Putamen (tissue), 1 donor: ENCODE data around the gene ILKAP.

ENCODE experiments used
- DNase-seq: peaks from one replicate; pipeline ENCODE4 v3.0.0-alpha.2; 2016; ENCODE audit warnings: low spot score

Gene ILKAP

GRCh38 chr2:238133499-238134392, 69.7 kb downstream of the ILKAP start:
- DNase-seq, result no peak

DNA sequence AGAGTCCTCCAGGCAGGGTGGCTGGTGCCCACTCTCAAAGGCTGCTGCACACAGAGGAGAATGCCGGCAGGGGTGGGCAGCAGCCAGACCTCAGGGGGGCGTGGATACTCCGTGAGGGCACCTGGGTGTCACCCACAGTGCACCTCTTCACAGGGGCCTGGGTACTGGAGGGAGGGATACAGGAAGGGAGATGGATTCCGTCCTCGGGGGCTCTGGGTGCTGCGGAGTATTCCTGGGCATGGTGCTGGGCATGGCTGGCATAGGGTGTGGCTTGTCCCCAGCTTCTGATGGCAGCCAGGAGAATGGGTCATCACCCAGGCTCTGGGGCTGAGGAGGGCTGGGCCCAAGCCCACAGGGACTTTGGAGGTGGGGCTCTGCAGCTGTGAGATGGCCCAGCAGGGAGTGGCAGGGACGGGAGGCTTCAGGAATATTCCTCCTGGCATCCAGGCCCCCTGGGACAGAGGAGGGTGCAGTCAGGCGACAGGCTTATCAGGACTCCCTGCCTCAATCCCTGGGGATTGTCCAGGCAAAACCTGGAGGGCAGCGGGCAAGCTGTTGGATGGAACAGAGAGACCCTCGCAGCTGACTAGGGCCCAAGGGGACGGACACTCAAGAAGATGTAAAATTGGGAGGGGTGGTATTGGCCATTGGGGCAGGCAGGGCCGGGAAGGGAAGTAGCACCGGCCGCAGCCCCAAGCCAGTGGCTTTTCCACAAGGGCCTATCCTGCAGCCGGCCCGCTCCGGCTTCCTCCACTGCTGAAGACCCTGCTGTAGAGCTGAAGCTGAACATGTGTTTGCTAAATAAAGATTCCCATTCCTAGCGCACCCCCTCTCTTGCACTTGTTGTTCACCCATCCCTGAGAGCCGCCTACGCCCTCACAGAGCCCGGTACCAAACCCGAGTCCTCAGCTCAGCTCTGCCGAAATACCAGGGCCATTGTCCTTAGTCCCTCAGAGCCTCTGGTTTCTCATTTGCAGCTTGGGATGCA, 70.7 kb downstream of the ILKAP start:
- DNase-seq, result no peak

GRCh38 chr2:238131761-238132462, 71.6 kb downstream of the ILKAP start:
- DNase-seq, result no peak

- no peak for DNase-seq
These were observed 72.5 kb downstream of the ILKAP start for GRCh38 chr2:238130696-238131628.

DNA sequence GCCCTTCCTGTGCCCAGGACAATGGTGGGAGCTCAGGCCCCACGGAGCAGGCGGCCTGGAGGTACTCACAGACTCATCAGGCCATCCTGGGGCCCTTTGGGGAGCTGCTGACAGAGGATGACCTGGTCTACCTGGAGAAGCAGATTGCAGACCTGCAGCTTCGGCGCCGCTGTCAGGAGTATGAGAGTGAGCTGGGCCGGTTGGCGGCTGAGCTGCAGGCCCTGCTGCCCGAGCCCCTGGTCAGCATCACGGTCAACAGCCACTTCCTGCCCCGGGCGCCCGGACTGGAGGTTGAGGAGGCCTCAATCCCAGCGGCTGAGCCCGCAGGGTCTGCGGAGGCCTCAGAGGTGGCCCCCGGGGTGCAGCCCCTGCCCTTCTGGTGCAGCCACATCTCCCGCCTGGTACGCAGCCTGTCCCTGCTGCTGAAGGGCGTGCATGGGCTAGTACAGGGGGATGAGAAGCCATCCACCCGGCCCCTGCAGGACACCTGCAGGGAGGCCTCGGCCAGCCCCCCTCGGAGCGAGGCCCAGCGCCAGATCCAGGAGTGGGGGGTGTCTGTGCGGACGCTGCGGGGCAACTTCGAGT, 73.3 kb downstream of the ILKAP start:
- no peak for DNase-seq

DNA sequence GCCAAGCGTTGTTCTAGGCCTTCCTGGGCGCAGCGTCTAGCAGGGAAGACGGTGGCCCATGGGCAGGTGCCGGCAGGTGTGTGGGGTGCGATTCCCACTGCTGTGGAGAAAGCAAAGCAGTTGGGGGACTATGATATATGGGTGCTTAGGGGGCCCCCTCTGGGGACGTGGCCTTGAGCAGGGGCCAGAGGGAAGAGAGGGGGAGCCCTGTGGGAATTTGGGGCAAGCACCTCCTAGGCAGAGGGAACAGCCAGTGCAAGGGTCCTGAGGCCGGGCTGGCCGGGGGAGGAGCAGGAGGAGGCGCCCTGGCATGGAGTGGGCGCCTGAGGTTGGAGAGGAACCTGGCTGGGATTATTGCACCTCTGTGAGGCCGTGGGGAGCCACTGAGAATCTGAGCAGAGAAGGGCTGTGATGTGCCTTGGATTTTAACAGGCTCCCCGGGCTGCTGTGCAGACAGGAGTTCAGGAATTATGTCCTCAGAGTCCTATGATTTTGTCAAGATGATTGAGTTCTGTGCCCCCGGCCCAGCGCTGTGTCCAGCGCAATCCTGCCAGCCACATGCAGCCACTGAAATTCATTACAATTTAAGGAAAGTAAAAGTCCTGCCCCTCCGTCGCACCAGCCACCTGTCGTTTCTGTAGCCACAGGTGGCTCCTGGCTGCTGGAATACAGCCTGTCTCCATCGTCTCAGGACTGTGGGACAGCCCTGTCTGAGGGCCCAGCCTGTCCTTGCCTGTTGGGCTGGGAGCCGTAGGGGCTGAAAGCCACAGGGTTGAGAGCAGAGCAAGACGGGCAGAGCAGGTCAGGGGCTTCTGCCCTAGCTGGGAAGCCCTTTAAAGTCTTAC, 74.1 kb downstream of the ILKAP start:
- DNase-seq, result no peak

GRCh38 chr2:238128534-238129001, 74.9 kb downstream of the ILKAP start:
- no peak for DNase-seq

- no peak for DNase-seq
These were observed 75.4 kb downstream of the ILKAP start for GRCh38 chr2:238128061-238128440.

DNA sequence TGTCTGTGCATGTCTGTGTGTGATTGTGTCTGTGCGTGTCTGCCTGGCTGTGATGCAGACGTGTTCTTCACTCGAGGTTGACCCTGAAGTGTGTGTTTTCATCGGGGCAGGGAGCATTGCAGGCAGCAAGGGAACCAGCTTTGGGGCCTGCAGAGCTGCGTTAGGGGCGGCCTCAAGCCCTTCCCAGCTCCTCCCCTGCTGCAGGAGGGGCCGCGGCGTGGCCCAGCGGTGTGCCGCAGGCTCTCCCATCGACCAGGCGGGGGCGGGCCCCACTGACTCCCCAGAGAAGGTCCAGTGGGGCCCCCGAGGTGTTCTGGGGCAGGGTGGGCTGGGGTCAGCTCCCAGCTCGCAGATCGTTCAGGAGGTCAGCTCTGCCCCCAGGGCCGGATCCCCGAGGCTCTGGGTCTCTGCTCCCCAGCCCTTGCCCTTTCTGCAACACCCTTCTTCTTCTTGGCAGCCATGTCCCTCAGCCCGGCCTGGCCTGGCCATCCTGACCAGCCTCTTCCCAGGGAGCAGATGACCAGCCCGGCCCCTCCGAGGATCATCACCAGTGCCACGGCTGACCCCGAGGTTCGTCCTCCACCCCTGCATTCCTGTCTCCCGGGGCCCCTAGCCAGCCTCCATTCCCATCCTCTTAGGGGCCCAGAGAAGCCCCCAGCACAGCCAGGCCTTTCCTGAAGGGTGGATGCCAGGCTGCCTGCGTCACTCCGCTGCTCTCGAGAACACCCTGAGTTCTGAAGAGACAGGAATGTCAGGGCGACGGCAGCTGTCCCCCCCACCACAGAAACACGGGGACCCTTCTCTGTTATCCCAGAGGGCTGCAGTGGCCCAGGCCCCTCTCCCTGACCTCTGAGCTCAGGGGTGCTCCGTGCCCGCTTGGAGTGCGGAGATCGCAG, 76.1 kb downstream of the ILKAP start:
- DNase-seq, result no peak

- no peak for DNase-seq
These were observed 76.7 kb downstream of the ILKAP start for GRCh38 chr2:238126775-238127164.

GRCh38 chr2:238126338-238126737, 77.2 kb downstream of the ILKAP start:
- no peak for DNase-seq

GRCh38 chr2:238125127-238125885, 78.2 kb downstream of the ILKAP start:
- DNase-seq, result no peak

GRCh38 chr2:238124488-238125126, 78.9 kb downstream of the ILKAP start:
- DNase-seq, result no peak

- DNase-seq, result no peak
These were observed 79.5 kb downstream of the ILKAP start for GRCh38 chr2:238123991-238124470.

DNA sequence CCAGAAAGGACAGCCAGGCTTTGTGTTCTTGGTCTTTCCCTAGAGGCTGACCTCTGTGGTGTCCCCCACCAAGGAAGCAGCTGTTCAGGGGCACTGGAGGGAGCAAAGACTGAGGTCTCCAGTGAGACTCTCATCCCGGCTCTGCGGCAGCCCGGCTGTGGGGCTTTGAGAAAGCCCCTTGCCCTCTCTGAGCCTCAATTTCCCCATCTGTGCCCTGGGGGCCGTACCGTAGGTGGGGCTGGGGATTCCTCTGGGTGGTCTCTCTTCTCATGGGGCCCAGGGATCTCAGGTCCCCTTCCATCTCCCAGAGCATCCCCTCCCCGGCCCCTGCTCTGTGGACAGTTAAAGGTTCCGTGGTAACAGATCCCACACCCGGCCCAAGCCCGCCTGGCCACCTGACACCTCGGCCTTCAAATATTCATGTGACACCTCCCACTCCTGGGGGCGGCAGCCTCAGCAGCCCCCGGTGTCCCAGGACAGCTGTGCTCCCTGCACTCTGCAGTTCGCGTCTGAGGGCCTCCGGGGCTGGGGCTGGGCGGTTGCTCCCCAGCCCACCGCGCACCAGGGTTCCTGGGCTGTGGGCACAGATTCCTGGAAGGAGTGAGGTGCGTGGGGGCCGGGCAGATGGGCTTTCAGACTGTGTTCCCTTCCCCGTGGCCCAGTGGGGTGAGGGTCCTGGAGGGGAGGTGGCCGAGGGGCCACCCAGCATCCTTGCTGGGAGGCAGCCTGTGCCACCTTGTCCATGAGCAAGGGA, 80.1 kb downstream of the ILKAP start:
- DNase-seq, result no peak
